GM06990 (cell line): ENCODE measurements around the gene CFAP43.
"Not testable (repeated sequence)": the region's sequence is repeated elsewhere in the genome, so short reads cannot be mapped to it uniquely, and the experiment has no call there.

Experiments used
- DNase-seq: peaks from one replicate; pipeline ENCODE4 v3.0.0-alpha.2; 2011; ENCODE audit not compliant: insufficient read length; ENCODE audit errors: extremely low read depth
- H3K27me3 ChIP-seq: replicated peaks from 2 replicates; pipeline ENCODE4 v1.6.0; 2011; ENCODE audit warnings: low read length; ENCODE audit not compliant: control insufficient read depth, insufficient read depth
- H3K36me3 ChIP-seq: 2 replicates; pipeline ENCODE4 v1.5.1; 2011; ENCODE audit warnings: low read length; ENCODE audit not compliant: control insufficient read depth, insufficient read depth
- H3K4me3 ChIP-seq: replicated peaks from 2 replicates; pipeline ENCODE4 v1.5.1; 2011; ENCODE audit warnings: low read depth, mild to moderate bottlenecking, control low read depth, low read length
- CTCF ChIP-seq: IDR thresholded peaks from 2 replicates; pipeline ENCODE4 v1.5.1; 2011; ENCODE audit warnings: low read length, control low read depth, mild to moderate bottlenecking, inconsistent platforms; ENCODE audit not compliant: insufficient read depth, poor library complexity, severe bottlenecking

The CFAP43 gene

GRCh38 chr10:104250371-104250770, 18.2 kb upstream of the CFAP43 start:
- TF ChIP-seq CTCF = no peak
- no peak for DNase-seq
- Histone ChIP-seq H3K27me3 (no peaks in the 10 kb centered on the region), H3K4me3 (no peak overlapping the region), H3K36me3 (no peaks in the 10 kb centered on the region)

GRCh38 chr10:104248931-104249330, 16.8 kb upstream of the CFAP43 start:
- not testable (repeated sequence) for H3K4me3 ChIP-seq, H3K36me3 ChIP-seq, H3K27me3 ChIP-seq, DNase-seq

- no peak for DNase-seq
- no peaks in the 10 kb centered on the region for H3K36me3 ChIP-seq
- TF ChIP-seq CTCF = no peak
- no peaks in the 10 kb centered on the region for H3K27me3 ChIP-seq
- H3K4me3 ChIP-seq = no peak overlapping the region
Measured at GRCh38 chr10:104247513-104248146, 15.5 kb upstream of the CFAP43 start.

GRCh38 chr10:104246976-104247375, 14.8 kb upstream of the CFAP43 start:
- Histone ChIP-seq H3K27me3 (no peaks in the 10 kb centered on the region), H3K4me3 (no peak overlapping the region), H3K36me3 (no peaks in the 10 kb centered on the region)
- TF ChIP-seq CTCF = no peak
- DNase-seq = no peak

- Histone ChIP-seq H3K36me3 (no peaks in the 10 kb centered on the region), H3K4me3 (no peak overlapping the region), H3K27me3 (no peaks in the 10 kb centered on the region)
- no peak for TF ChIP-seq CTCF
- DNase-seq = no peak
Measured at GRCh38 chr10:104245066-104245632, 13.0 kb upstream of the CFAP43 start.

- TF ChIP-seq CTCF = no peak
- H3K27me3 ChIP-seq = no peaks in the 10 kb centered on the region; the same call in 1 of the 2 replicates
- H3K36me3 ChIP-seq = no peaks in the 10 kb centered on the region
- DNase-seq = no peak
- no peak overlapping the region for H3K4me3 ChIP-seq
Measured at GRCh38 chr10:104243512-104243911, 11.3 kb upstream of the CFAP43 start.

GRCh38 chr10:104243009-104243408, 10.8 kb upstream of the CFAP43 start:
- H3K27me3 ChIP-seq, H3K36me3 ChIP-seq, H3K4me3 ChIP-seq, DNase-seq: not testable (repeated sequence)
